Fibroblast of peridontal ligament (primary cell): ENCODE results near the gene STEAP3.
A peak's percentile ranks its signal among the peaks of the same experiment; 100 is the strongest.

Experiments
- DNase-seq: peaks from one replicate; pipeline ENCODE4 v3.0.0-alpha.2; 2010; ENCODE audit errors: extremely low read depth

STEAP3 gene

DNA sequence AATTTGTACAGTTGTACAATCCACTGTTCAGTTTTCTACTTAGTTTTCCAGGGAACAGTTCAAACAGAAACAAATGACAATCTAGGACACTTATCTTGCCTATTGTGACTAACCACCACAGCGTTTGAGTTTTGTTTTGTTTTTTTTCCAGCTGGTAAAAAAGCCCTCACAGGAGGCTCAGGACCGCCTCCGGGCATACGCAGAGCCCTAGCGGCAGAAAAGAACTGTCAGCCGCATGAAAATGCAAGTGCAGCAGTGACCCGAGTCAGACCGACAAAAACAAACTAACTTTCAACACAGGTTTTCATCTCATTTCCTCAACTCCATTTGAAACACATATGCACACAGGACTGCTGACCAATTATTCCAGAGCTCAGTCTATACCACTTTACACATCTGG is 68.6 kb downstream of the STEAP3 start:
- peak; percentile 47 for DNase-seq

- peak; percentile 11 for DNase-seq
Observed at GRCh38 chr2:119293254-119293653, 69.6 kb downstream of the STEAP3 start.

DNA sequence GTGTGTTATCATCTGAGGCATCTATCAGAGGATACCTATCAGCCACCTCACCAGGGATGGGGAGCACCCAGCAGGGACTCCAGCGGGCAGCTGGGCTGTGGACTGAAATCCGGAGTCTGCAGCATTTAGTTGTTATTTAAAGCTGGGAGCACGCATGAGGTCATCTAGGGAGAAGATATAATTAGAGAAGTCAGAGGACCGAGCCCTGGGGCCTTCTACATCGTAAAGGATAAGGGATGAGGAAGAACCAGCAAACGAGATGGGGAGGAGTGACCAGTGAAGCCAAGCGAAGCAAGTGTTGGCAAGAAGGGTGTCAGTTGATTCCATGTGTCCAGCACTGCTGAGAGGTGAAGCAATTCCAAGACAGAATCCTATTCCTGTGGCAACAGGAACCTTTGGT is 70.3 kb downstream of the STEAP3 start:
- DNase-seq, result no peak

DNA sequence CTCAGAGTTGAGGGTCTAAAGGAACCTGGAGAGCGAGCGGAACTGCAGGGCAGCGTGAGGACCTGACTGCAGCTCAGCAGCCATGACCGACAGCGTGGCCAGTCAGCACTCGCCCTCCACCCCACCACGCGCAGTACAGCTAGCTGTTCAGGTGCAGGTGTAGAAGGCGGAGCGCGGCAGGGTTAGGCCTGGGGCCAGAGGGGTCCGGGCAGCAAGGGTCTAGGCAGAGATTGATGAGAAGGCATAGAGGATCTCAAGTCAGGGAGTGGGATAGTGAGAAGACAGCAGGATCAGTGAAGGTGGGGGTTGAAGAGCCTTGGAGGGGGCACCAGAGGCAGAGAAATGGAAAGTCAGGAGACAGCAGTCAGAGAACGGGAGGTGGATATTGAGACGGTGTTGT is 71.0 kb downstream of the STEAP3 start:
- no peak for DNase-seq

DNA sequence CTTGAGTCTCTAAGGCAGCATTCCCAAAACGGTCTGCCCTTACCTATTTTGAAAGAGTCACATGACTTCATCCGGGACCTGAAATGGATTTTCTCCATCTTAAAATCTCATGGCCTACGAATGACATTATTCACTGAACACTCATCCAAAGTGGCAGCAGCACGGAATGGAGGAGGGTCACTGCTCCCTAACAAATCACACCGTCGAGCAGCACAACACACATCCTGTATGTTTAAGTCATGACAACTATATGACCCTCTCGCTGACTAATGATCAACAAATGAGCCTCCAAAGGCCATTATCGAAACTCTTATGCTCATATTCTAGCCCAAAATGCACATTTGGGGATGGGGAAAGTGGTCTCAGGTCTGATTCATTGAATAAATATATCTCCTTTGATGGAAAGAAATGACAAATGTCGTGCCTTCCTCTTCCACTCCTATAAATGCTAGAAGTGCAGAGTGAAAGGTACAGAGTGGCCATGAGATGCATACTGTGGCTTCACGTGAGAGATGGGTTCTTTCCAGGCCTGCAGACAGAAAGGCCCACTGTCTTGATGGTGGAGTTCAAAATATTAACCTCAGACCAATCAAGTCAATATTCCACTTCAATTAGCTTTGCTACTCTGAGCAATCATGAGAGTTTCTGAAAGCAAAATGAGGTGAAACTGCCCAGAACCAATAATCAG is 72.2 kb downstream of the STEAP3 start:
- DNase-seq, result no peak

DNA sequence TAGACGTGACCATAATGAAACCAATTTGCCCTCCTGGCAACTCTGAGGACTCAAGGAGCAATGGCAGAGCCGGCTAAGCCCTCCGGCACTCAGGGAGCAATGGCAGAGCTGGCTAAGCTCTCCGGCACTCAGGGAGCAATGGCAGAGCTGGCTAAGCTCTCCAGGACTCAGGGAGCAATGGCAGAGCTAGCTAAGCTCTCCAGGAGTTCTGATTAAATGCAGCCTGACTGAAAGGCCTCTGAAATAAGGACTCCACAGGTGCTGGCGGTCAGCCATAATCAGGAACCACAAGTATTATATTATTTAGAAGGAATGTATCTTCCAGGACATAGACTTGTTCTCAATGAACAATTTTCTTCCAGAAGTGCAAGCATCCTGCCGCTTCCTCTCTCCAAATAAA is 77.8 kb downstream of the STEAP3 start:
- DNase-seq, result no peak

GRCh38 chr2:119304847-119305246 is 81.2 kb downstream of the STEAP3 start:
- no peak for DNase-seq

DNA sequence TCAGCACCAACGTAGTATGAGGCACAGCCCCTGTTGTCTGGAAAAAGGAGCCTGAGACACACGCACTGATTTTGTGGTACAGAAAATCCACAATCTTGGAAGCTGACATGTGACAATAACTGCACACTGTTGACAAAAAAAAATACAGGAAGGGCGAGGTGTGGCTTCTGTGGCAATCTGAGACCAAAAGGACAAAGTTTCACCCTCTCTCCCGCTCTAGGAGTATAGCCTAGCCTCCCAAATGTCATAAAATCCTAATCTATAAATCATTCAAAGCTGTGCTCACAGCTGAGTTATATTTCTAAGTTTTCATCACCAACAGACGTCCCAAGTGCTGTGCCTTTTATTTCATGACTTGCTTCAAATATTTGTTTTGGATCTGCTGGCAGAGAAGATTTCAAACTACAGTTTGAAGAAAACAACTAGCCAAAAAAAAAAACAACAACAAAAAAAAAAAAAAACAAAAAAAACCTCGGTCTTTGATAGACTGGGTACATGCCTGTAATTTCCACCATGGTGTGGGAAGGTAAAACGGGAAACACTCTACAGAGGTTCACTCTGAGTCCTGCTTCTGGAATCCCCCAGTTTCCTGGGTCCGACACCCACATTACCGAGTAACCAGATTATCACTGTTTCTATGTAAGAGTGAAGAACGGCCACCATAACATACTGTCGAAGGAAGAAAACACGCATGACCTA is 82.0 kb downstream of the STEAP3 start:
- no peak for DNase-seq

- no peak for DNase-seq
Observed at GRCh38 chr2:119306196-119306590, 82.6 kb downstream of the STEAP3 start.

DNA sequence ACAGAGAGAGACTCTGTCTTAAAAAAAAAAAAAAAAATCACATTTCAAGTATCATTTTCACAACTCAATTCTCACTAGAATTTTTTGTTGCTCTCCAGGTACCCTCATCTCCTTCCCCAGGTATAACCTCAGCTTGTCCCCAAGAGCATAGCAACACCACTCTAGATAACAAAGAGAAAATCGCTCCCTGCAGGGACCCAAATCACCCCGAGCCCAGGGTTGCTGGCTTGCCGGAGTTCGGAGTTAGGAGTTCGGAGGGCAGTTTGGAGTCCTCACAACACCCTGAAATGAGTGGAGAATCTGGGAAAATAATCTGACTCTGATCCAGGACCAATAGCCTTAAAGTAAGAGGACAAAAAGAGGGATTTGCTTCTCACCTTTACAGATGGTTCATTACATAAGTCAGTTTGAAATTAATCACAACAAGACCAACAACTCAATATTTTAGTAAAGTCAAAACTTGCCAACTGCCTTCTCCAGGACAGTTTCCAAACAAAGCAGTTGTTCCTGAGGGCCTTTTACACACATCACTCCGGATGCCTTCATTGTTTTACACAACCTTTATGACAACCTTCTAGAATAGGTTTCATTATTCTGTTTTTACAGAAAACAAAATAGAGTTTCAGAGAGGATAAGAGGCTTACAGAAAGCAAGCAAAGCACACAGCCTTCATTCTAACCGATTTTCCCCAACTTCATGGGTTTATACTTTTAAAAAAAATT is 83.9 kb downstream of the STEAP3 start:
- DNase-seq, result no peak

- no peak for DNase-seq
Observed at GRCh38 chr2:119308793-119309330, 85.2 kb downstream of the STEAP3 start.

GRCh38 chr2:119311371-119311770 is 87.7 kb downstream of the STEAP3 start:
- no peak for DNase-seq

GRCh38 chr2:119311831-119312230 is 88.2 kb downstream of the STEAP3 start:
- no peak for DNase-seq
